Kidney epithelial cell (primary cell): ENCODE data around the gene FMN1. TPM values are rescaled to one million over a fixed set of nuclear protein-coding genes. Genes with fewer than 3 reads are reported as not detected.

Experiments
- DNase-seq: peaks from one replicate; pipeline ENCODE4 v3.0.0-alpha.2; 2010; ENCODE audit warnings: low read depth
- H3K27me3 ChIP-seq: 2 replicates; pipeline ENCODE4 v1.6.0; 2011; ENCODE audit warnings: low read length; ENCODE audit not compliant: control insufficient read depth, insufficient read depth
- H3K36me3 ChIP-seq: 2 replicates; pipeline ENCODE4 v1.5.1; 2011; ENCODE audit warnings: low read length; ENCODE audit not compliant: control insufficient read depth, insufficient read depth
- H3K4me3 ChIP-seq: 2 replicates; pipeline ENCODE4 v1.5.1; 2011; ENCODE audit warnings: low read depth, mild to moderate bottlenecking, control low read depth, low read length
- total RNA-seq: library from RNA; depleted of rRNA; stranded (reverse); fragments of >200 nt; gene quantifications from 2 replicates; pipeline ENCODE4 v1.2.3, GENCODE V29; 2015
- TF ChIP-seq, protein P1 (sequence below): IDR thresholded peaks from 2 replicates; pipeline ENCODE4 v1.5.1; 2011; ENCODE audit warnings: mild to moderate bottlenecking, moderate library complexity, low read length, control low read depth, inconsistent platforms; ENCODE audit not compliant: insufficient read depth, poor library complexity, severe bottlenecking

FMN1 gene
- total RNA-seq, 1 donor from 2014 or later, result 4.5 TPM

DNA sequence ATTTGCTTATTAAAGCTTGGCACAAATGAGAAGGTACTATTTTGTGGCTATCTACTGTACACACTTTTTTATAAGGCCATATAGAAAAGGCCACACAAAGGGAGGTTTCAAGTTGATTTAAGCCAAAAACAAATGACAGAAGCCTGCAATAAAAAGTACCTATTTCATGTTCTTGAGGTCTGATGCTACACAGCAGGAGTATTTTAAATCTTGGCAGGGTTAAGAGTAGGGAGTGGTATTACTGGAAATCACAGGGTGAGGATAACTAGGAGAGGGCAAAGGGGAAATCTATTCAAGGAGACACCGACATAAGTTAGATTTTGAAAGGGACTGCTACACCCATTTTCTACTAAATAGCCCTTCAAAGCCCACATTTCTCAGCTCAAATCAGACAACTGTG is 330.5 kb downstream of the FMN1 start:
- no peak for DNase-seq
- Histone ChIP-seq H3K4me3 (no peak overlapping the region), H3K27me3 (no peaks in the 10 kb centered on the region), H3K36me3 (no peaks in the 10 kb centered on the region)
- TF ChIP-seq, protein P1, sequence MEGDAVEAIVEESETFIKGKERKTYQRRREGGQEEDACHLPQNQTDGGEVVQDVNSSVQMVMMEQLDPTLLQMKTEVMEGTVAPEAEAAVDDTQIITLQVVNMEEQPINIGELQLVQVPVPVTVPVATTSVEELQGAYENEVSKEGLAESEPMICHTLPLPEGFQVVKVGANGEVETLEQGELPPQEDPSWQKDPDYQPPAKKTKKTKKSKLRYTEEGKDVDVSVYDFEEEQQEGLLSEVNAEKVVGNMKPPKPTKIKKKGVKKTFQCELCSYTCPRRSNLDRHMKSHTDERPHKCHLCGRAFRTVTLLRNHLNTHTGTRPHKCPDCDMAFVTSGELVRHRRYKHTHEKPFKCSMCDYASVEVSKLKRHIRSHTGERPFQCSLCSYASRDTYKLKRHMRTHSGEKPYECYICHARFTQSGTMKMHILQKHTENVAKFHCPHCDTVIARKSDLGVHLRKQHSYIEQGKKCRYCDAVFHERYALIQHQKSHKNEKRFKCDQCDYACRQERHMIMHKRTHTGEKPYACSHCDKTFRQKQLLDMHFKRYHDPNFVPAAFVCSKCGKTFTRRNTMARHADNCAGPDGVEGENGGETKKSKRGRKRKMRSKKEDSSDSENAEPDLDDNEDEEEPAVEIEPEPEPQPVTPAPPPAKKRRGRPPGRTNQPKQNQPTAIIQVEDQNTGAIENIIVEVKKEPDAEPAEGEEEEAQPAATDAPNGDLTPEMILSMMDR, result no peak

DNA sequence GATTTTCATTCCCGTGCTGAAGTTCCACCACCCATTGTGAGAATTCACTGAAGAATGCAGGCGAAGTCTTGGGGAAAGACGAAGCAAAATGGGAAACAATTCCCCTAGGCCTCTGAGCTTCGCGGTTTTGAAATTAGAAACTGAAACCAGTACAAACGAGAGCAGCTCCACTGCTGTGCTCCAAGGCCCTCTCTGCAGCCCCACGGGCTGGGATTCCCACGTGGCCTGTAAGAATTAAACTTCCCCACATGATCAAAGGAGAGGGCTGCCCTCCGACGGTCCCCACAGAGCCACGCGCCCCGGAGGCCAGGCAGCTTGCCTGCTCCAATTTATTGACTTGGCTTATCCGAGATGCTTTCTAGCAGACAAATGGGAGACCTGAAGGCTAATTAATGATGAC is 332.8 kb downstream of the FMN1 start:
- Histone ChIP-seq H3K36me3 (no peaks in the 10 kb centered on the region), H3K4me3 (no peak overlapping the region), H3K27me3 (no peaks in the 10 kb centered on the region)
- no peak for DNase-seq
- TF ChIP-seq, protein P1, result no peak

DNA sequence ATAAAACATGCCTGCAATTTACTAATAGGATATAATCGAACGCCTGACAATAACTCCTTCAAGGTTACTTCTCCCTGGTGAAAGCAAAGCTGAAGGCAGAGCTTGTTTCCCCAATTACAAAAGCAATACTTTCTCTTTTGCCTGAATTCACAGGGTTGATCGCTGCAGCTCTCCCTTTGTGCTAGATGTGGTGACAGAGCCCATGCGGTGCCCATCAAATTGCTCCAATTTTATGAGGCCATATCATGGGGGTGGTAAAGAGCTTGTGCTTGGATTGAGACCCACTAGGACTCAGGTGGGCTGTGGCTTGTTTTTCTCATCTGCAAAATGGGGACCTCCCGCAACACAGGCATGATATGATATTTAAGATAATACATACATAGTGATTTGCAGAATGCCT is 333.3 kb downstream of the FMN1 start:
- Histone ChIP-seq H3K4me3 (no peak overlapping the region), H3K27me3 (no peaks in the 10 kb centered on the region), H3K36me3 (no peaks in the 10 kb centered on the region)
- no peak for DNase-seq
- TF ChIP-seq, protein P1, result no peak

DNA sequence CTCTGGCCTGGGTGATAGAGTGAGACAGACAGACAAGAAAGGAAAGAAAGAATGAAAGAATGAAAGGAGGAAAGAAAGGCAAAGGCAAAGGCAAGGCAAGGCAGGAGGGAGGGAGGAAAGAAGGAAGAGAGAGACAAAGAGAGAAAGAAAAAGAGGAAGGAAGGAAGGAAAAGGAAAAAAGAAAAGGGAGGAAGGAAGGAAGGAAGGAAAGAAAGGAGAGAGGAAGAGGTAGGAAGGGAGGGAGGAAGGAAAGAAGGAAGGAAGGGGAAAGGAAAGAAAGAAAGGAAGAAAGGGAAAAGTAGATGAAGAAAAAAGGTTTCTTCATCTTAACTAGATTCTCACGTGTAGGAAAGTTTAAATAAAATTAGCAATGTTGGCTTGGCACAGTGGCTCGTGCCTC is 334.5 kb downstream of the FMN1 start:
- H3K4me3 ChIP-seq, result no peak overlapping the region
- no peak for DNase-seq
- no peaks in the 10 kb centered on the region for H3K27me3 ChIP-seq
- TF ChIP-seq, protein P1, result no peak
- no peaks in the 10 kb centered on the region for H3K36me3 ChIP-seq

DNA sequence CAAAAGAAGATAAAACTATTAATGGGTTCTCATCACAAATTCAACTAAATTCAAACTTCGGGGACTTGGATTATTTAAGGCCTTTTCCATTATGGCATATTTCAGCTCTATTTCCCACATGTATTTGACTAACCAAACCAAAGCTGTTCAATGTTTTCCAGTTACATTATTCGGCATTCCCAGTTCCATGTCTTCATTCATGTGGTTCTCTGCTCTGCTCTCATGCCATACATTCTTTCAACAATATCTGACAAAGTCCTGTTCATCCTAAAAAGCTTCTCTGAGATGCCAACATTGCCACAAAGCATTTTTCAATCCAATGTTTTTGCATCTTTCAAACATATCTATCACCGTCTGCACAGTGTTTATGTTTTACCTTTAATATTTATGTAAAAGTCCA is 335.3 kb downstream of the FMN1 start:
- Histone ChIP-seq H3K27me3 (no peaks in the 10 kb centered on the region), H3K4me3 (no peak overlapping the region), H3K36me3 (no peaks in the 10 kb centered on the region)
- TF ChIP-seq, protein P1, result no peak
- DNase-seq, result no peak

DNA sequence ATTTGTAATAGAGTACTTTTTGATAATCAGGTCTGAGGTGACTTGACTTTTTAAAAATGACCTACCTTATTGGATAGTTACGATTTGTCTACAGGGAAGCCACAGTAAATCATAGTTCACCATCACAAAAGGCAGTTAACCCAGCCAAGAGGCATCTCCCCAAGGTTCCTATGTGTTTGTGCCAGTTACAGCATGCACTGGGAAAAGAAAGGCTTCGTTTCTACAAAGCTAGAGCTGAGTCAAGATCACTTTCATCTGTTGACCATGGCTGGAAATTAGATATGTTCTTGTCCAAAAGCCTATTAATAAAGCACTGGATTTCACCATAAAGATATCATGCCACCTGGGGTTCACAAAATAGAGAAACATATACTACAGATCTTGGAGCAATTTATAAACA is 336.8 kb downstream of the FMN1 start:
- no peak for DNase-seq
- no peaks in the 10 kb centered on the region for H3K36me3 ChIP-seq
- TF ChIP-seq, protein P1, result no peak
- H3K4me3 ChIP-seq, result no peak overlapping the region
- no peaks in the 10 kb centered on the region for H3K27me3 ChIP-seq
